IPS DF 6.9 (cell line): ENCODE measurements around the gene DTNA.

ENCODE experiments used
- DNase-seq: peaks from one replicate; pipeline ENCODE4 v3.0.0-alpha.2; 2013; ENCODE audit warnings: low read depth, low spot score
- H3K27ac ChIP-seq: one replicate; pipeline ENCODE4 v1.5.1; 2013; ENCODE audit warnings: low read length, control low read depth
- H3K27me3 ChIP-seq: 2 replicates; pipeline ENCODE4 v1.6.1; 2013; ENCODE audit warnings: mild to moderate bottlenecking, low read length; ENCODE audit not compliant: control insufficient read depth, insufficient read depth
- H3K36me3 ChIP-seq: 2 replicates; pipeline ENCODE4 v1.6.1; 2013; ENCODE audit warnings: low read length; ENCODE audit not compliant: control insufficient read depth, insufficient read depth
- H3K4me1 ChIP-seq: 2 replicates; pipeline ENCODE4 v1.6.1; 2013; ENCODE audit warnings: low read length; ENCODE audit not compliant: control insufficient read depth, insufficient read depth
- H3K4me3 ChIP-seq: 2 replicates; pipeline ENCODE4 v1.5.1; 2013; ENCODE audit warnings: mild to moderate bottlenecking, low read length
- H3K9me3 ChIP-seq: 2 replicates; pipeline ENCODE4 v1.6.1; 2013; ENCODE audit warnings: low read length, inconsistent platforms; ENCODE audit not compliant: control insufficient read depth, insufficient read depth
- WGBS: extraction: QIAGEN DNeasy Blood & Tissue Kit; methylation state at CpG from one replicate; pipeline ENCODE4 v1.1.7; 2013; ENCODE audit warnings: mixed read lengths, missing lambda C conversion rate; ENCODE audit not compliant: insufficient read length, insufficient coverage; 5-methylcytosine and 5-hydroxymethylcytosine counted together

Gene DTNA

GRCh38 chr18:34844732-34845459, 134.8 kb downstream of the DTNA start:
- no peak overlapping the region for H3K4me3 ChIP-seq
- H3K27me3 ChIP-seq = no peaks in the 10 kb centered on the region
- H3K4me1 ChIP-seq = no peaks in the 10 kb centered on the region
- no CpG with 5 or more reads among the region's 5 CpGs for WGBS
- H3K27ac ChIP-seq = no peak overlapping the region
- no peaks in the 10 kb centered on the region; the same call in 1 of the 2 replicates for H3K9me3 ChIP-seq
- H3K36me3 ChIP-seq = 0 out of 2 replicates have a peak, but pooled peaks cover 2% of the 10 kb centered on the region
- no peak for DNase-seq

- Histone ChIP-seq H3K4me1 (no peaks in the 10 kb centered on the region), H3K4me3 (no peak overlapping the region), H3K27me3 (no peaks in the 10 kb centered on the region), H3K9me3 (no peaks in the 10 kb centered on the region; the same call in 1 of the 2 replicates), H3K36me3 (0 out of 2 replicates have a peak, but pooled peaks cover 2% of the 10 kb centered on the region), H3K27ac (no peak overlapping the region)
- DNase-seq = no peak
Observed at GRCh38 chr18:34847408-34847807, 137.3 kb downstream of the DTNA start.

GRCh38 chr18:34848156-34848555, 138.1 kb downstream of the DTNA start:
- Histone ChIP-seq H3K4me3 (no peak overlapping the region), H3K27ac (no peak overlapping the region), H3K36me3 (no peaks in the 10 kb centered on the region), H3K4me1 (no peaks in the 10 kb centered on the region), H3K27me3 (no peaks in the 10 kb centered on the region), H3K9me3 (no peaks in the 10 kb centered on the region)
- WGBS = no CpG with 5 or more reads among the region's 5 CpGs
- no peak for DNase-seq

GRCh38 chr18:34848695-34849094, 138.6 kb downstream of the DTNA start:
- no peak for DNase-seq
- no peaks in the 10 kb centered on the region for H3K9me3 ChIP-seq
- H3K27ac ChIP-seq = no peak overlapping the region
- WGBS = no CpG with 5 or more reads among the region's 3 CpGs
- no peak overlapping the region for H3K4me3 ChIP-seq
- H3K27me3 ChIP-seq = no peaks in the 10 kb centered on the region
- no peaks in the 10 kb centered on the region for H3K4me1 ChIP-seq
- H3K36me3 ChIP-seq = no peaks in the 10 kb centered on the region

- Histone ChIP-seq H3K4me1 (no peaks in the 10 kb centered on the region), H3K4me3 (no peak overlapping the region), H3K27ac (no peak overlapping the region), H3K9me3 (no peaks in the 10 kb centered on the region), H3K36me3 (no peaks in the 10 kb centered on the region), H3K27me3 (no peaks in the 10 kb centered on the region)
- no peak for DNase-seq
- WGBS = no CpG with 5 or more reads among the region's 3 CpGs
Observed at GRCh38 chr18:34857320-34857719, 147.2 kb downstream of the DTNA start.

GRCh38 chr18:34858188-34858587, 148.1 kb downstream of the DTNA start:
- H3K9me3 ChIP-seq = no peaks in the 10 kb centered on the region

GRCh38 chr18:34859496-34859895, 149.4 kb downstream of the DTNA start:
- DNase-seq = no peak
- H3K4me3 ChIP-seq = no peak overlapping the region
- no CpG with 5 or more reads among the region's 7 CpGs for WGBS

More at GRCh38 chr18:34858188-34858587, 148.1 kb downstream of the DTNA start:
- WGBS = no CpG with 5 or more reads among the region's 5 CpGs
- no peak overlapping the region for H3K27ac ChIP-seq
- H3K36me3 ChIP-seq = no peaks in the 10 kb centered on the region
- no peaks in the 10 kb centered on the region for H3K27me3 ChIP-seq
- no peak for DNase-seq
- no peaks in the 10 kb centered on the region for H3K4me1 ChIP-seq
- no peak overlapping the region for H3K4me3 ChIP-seq

GRCh38 chr18:34862561-34862960, 152.5 kb downstream of the DTNA start:
- no peak for DNase-seq
- Histone ChIP-seq H3K27ac (no peak overlapping the region), H3K4me3 (no peak overlapping the region), H3K27me3 (no peaks in the 10 kb centered on the region), H3K36me3 (no peaks in the 10 kb centered on the region), H3K9me3 (no peaks in the 10 kb centered on the region), H3K4me1 (no peaks in the 10 kb centered on the region)
- WGBS = no CpG with 5 or more reads among the region's 3 CpGs

More at GRCh38 chr18:34859496-34859895, 149.4 kb downstream of the DTNA start:
- Histone ChIP-seq H3K36me3 (no peaks in the 10 kb centered on the region), H3K4me1 (no peaks in the 10 kb centered on the region), H3K27ac (no peak overlapping the region), H3K9me3 (no peaks in the 10 kb centered on the region), H3K27me3 (no peaks in the 10 kb centered on the region)

GRCh38 chr18:34863702-34864101, 153.6 kb downstream of the DTNA start:
- Histone ChIP-seq H3K4me3 (no peak overlapping the region), H3K27me3 (no peaks in the 10 kb centered on the region), H3K36me3 (no peaks in the 10 kb centered on the region), H3K27ac (no peak overlapping the region), H3K4me1 (no peaks in the 10 kb centered on the region), H3K9me3 (no peaks in the 10 kb centered on the region)
- WGBS = no CpG with 5 or more reads among the region's 3 CpGs
- DNase-seq = no peak

GRCh38 chr18:34864836-34865497, 154.9 kb downstream of the DTNA start:
- no peak for DNase-seq
- Histone ChIP-seq H3K36me3 (no peaks in the 10 kb centered on the region), H3K4me1 (no peaks in the 10 kb centered on the region), H3K27ac (no peak overlapping the region), H3K27me3 (no peaks in the 10 kb centered on the region), H3K4me3 (no peak overlapping the region), H3K9me3 (no peaks in the 10 kb centered on the region)
- WGBS = no CpG with 5 or more reads among the region's 3 CpGs
